HG03457 (cell line): ENCODE measurements around the gene NOS3.

Source experiments
- ATAC-seq: cut with Tn5 transposase; IDR thresholded peaks from one replicate; pipeline ENCODE4 v1.9.1; 2021; ENCODE audit warnings: moderate number of reproducible peaks; ENCODE audit not compliant: unreplicated experiment

NOS3 gene

GRCh38 chr7:150977382-150978125 lies 13.3 kb upstream of the NOS3 start:
- ATAC-seq = no peak

DNA sequence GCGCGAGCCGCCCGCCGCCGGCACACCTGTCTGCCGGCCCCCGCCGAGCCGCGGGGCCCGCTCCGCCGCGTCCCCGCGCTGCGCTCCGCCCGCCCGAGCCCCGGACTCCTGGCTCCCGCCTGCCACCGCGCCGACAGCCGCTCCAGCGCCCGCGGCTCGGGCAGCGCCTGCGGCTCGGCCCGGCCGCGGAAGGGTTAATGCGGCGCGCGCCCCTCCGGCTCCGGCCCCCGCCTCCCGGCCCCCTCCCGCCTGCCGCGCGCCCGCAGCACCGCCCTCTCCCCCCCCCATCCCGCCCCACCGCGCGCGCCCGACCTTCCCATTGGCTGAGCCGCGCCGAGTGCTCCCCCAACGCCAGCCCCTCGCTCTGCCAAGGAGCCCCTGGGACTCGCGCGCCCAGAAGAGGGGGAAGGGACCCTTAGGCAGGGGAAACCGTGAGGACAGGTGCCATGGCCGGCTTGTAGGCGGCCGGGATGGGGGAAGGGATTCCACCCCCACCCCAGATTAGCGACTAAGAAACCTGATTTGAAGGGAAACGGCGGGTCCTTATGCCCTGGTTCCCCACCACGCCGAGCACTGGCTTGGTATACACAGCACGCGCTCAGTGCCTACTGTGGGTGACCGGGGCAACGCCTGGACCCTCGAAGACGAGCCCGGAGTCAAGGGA lies 12.6 kb upstream of the NOS3 start, which contains the start of gene KCNH2:
Gene KCNH2 (minus strand): TSS at position 196 of the 664 bp plus-strand sequence. CDS start 408 bp downstream, outside the sequence.
- ATAC-seq = no peak

GRCh38 chr7:150979713-150980390 lies 11.0 kb upstream of the NOS3 start:
- ATAC-seq = no peak

DNA sequence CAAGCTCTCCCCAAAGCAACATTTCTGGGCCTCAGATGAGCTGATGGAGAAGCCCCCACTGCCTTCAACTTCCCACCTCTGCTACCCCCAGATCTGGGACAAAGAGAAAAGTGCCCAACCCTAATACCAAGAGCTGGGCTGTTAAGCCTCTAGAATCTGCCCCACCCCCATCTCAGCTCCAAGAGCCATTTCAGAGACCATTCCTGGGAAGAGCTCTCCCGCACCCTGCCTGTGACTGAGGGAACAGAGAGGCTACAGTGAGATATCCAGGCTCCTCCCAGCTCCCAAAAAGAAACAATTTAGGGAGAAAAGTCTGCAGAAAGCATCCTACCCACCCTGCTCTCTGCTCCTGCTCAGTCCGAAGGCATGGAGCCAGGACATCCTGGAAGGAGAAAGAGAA lies 10.2 kb upstream of the NOS3 start:
- ATAC-seq = no peak

- no peak for ATAC-seq
Measured at GRCh38 chr7:150981644-150982043, 9.2 kb upstream of the NOS3 start.

- ATAC-seq = no peak
Measured at GRCh38 chr7:150982351-150982750, 8.5 kb upstream of the NOS3 start.

- ATAC-seq = no peak
Measured at GRCh38 chr7:150983893-150984368, 6.9 kb upstream of the NOS3 start.

DNA sequence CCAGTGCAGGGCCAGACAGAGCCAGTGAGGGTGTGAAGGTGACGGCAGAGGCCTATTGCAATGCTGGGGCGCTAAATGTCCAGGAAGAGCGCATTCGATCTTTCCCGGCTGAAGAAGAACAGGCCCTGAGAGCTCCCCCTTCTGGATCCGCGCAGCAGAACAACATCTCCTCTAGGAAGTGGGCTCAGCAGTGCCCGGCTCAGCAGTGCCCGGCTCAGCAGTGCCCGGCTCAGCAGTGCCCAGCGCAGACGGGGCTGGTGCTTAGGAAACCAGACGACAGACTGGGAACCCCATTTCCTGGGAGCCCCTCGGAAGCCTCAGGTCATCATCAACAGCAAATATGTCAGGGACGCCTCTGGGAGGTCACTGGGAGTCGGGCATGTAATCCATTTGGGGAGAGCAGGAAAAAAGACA lies 4.7 kb upstream of the NOS3 start:
- no peak for ATAC-seq

DNA sequence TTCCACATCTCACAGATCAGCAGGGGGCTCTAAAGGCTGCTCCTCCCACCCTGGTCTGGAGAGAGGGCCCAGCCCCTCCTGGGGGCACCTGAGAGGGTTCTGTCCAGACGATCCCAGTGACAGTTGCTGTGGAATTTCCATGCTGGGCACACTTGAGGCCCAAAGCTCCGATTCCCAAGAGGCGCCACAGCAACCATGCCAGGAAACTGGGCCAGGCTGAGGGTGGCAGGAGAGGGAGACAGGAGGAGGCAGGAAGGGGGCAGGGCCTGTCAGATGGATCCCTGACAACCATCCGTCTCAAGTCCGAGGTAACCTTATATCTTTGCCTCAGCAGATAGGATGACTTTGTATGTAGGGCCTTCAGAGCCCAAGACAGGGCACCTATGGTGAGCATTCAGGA lies 4.3 kb upstream of the NOS3 start:
- no peak for ATAC-seq

- no peak for ATAC-seq
Measured at GRCh38 chr7:150988230-150989226, 2.3 kb upstream of the NOS3 start.

- ATAC-seq = no peak
Measured at GRCh38 chr7:150989456-150989855, 1.4 kb upstream of the NOS3 start.

DNA sequence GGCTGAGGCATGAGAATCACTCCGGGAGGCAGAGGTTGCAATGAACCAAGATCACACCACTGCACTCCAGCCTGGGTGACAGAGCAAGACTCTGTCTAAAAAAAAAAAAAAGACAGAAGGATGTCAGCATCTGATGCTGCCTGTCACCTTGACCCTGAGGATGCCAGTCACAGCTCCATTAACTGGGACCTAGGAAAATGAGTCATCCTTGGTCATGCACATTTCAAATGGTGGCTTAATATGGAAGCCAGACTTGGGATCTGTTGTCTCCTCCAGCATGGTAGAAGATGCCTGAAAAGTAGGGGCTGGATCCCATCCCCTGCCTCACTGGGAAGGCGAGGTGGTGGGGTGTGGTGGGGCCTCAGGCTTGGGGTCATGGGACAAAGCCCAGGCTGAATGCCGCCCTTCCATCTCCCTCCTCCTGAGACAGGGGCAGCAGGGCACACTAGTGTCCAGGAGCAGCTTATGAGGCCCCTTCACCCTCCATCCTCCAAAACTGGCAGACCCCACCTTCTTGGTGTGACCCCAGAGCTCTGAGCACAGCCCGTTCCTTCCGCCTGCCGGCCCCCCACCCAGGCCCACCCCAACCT lies 1.3 kb downstream of the NOS3 start:
- ATAC-seq = no peak

- ATAC-seq = no peak
Measured at GRCh38 chr7:150992833-150993302, 2.1 kb downstream of the NOS3 start.

DNA sequence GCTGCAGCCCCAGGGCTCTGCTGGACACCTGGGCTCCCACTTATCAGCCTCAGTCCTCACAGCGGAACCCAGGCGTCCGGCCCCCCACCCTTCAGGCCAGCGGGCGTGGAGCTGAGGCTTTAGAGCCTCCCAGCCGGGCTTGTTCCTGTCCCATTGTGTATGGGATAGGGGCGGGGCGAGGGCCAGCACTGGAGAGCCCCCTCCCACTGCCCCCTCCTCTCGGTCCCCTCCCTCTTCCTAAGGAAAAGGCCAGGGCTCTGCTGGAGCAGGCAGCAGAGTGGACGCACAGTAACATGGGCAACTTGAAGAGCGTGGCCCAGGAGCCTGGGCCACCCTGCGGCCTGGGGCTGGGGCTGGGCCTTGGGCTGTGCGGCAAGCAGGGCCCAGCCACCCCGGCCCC lies 2.7 kb downstream of the NOS3 start:
- ATAC-seq = no peak

DNA sequence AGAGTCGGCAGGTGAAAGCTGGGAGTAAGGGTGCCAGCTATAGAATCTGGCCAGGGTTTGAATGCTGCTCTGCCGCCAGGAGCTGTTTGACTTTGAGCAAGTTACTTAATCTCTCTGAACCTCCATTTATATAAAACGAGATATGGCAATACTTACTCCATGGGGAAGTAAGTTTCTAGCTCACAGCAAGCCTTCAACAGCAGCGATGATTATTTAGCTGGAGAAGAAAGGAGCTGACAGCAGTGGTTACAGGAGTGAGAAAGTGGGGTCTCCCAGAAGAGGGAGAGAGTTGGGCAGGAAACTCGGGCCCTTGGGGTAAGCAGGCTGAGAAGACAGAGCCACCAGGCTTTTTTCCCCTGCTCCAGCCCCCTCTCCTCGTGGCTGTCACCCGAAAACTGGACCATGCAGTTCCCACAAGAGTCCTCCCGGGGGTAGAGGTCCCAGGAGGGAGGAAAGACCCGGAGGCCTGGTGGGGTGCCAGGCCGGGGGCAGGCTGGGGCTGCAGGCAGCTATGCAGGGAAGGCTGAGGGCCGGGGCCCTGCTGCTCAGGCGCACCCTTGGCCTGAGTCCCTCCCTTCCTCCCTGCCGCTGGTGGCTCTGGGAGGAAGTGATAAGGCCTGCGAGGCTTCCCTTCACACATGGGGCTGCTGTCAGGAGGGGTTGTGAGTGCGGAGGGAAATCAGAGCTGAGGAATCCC lies 3.5 kb downstream of the NOS3 start:
- ATAC-seq = no peak

DNA sequence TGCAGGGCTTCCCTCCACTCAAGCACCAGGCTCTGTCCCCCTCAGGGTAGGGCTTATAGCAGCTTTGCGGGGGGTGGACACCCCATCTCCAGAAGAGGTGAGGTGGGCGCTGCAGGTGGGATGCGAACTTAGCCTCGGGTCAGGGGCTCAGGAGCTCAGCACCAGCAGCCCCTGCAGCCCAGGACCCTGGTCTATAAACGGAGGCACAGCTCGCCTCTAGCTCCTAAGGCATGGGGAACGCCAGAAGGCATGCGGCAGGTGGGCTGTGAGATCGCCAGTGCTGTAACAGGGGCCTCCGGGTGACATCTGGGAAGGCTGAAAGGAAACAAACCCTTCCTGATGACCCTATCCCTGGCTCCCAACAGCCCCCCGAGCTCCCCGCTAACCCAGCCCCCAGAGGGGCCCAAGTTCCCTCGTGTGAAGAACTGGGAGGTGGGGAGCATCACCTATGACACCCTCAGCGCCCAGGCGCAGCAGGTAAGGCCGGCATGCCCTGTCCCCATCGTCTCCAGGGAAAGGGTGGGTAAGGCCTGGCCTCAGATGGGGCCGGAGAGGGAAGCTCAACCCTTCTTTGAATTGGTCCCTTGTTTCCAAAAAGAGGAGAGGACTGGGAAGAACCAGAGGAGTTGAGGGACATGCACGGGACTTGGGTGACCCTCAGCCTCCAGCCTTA lies 4.2 kb downstream of the NOS3 start:
- no peak for ATAC-seq

DNA sequence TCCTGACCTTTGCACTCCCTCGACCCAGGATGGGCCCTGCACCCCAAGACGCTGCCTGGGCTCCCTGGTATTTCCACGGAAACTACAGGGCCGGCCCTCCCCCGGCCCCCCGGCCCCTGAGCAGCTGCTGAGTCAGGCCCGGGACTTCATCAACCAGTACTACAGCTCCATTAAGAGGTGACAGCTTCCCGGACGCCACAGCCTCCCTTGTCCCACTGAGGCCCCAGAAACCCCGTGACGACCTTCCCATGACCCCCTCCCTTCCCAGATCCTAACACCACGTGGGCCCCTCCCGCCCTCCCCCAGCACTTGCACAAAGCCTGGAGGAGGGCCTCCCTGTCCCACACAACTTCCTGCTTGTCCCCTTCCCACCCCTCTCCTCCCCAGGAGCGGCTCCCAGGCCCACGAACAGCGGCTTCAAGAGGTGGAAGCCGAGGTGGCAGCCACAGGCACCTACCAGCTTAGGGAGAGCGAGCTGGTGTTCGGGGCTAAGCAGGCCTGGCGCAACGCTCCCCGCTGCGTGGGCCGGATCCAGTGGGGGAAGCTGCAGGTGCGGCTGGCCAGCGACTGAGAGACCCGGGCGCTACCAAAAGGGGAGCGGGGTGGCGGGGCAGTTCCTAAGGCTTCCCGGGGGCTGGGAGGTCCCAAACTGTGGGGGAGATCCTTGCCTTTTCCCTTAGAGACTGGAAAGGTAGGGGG lies 5.7 kb downstream of the NOS3 start:
- ATAC-seq = no peak

GRCh38 chr7:150997075-150997511 lies 6.3 kb downstream of the NOS3 start:
- no peak for ATAC-seq
